Heart left ventricle (tissue), 16 donors: ENCODE data around the gene KIAA1217. TPM values are rescaled to one million over a fixed set of nuclear protein-coding genes. Genes with fewer than 3 reads are reported as not detected.

Experiments
- ATAC-seq, 4 donors: fragments of 200-7000 bp; cut with Tn5 transposase; one replicate each; pipeline ENCODE4 v1.9.1; 2020 to 2022; ENCODE audit warnings: moderate library complexity in 4 of 4, mild to moderate bottlenecking in 3 of 4, moderate number of reproducible peaks in 1 of 4
- DNase-seq, 5 donors: peaks; one replicate each; pipeline ENCODE4 v3.0.0-alpha.2; 2020
- H3K27ac ChIP-seq, 12 donors: fragments of 200-600 bp; sonication (generic) in 4 of 12; one replicate each; pipeline versions ENCODE4 v1.5.0 to v1.8.0; 2016 to 2022; ENCODE audit warnings: mild to moderate bottlenecking in 2 of 12
- H3K27me3 ChIP-seq, 9 donors: fragments of 200-600 bp; sonication (generic) in 2 of 9; one replicate each; pipeline versions ENCODE4 v1.5.1 to v1.8.0; 2016 to 2022; ENCODE audit warnings: mild to moderate bottlenecking in 3 of 9
- H3K36me3 ChIP-seq, 9 donors: fragments of 200-600 bp; sonication (generic) in 2 of 9; one replicate each; pipeline versions ENCODE4 v1.5.0 to v1.8.0; 2018 to 2022; ENCODE audit warnings: mild to moderate bottlenecking in 2 of 9
- H3K4me1 ChIP-seq, 12 donors: fragments of 200-600 bp; sonication (generic) in 4 of 12; one replicate each; pipeline versions ENCODE4 v1.5.0 to v1.8.0; 2016 to 2022; ENCODE audit warnings: mild to moderate bottlenecking in 3 of 12
- H3K4me3 ChIP-seq, 12 donors: fragments of 200-600 bp; sonication (generic) in 4 of 12; one replicate each; pipeline versions ENCODE4 v1.5.0 to v1.8.0; 2017 to 2022; ENCODE audit warnings: mild to moderate bottlenecking in 9 of 12, moderate library complexity in 4 of 12
- H3K9me3 ChIP-seq, 12 donors: fragments of 200-600 bp; sonication (generic) in 4 of 12; one replicate each; pipeline versions ENCODE4 v1.5.0 to v1.8.0; 2016 to 2022; ENCODE audit warnings: mild to moderate bottlenecking in 1 of 12
- CTCF ChIP-seq, 12 donors: fragments of 200-600 bp; sonication (generic) in 4 of 12; IDR thresholded peaks; one replicate each; pipeline versions ENCODE4 v1.5.0 to v1.8.0; 2018 to 2022; ENCODE audit warnings: antibody characterized with exemption in 12 of 12, mild to moderate bottlenecking in 5 of 12
- POLR2A ChIP-seq, 2 donors: fragments of 450-650 bp; IDR thresholded peaks; one replicate each; pipeline ENCODE4 v1.6.1; 2017; ENCODE audit warnings: antibody characterized with exemption in 2 of 2, mild to moderate bottlenecking in 2 of 2, moderate library complexity in 2 of 2
- WGBS, 4 donors: extraction: QIAGEN DNeasy Blood & Tissue Kit in 2 of 4; methylation state at CpG; one replicate each; pipeline versions ENCODE4 v1.1.5 to v1.1.7; 2013 to 2018; 5-methylcytosine and 5-hydroxymethylcytosine counted together
- intact Hi-C, 10 donors: fragments of 100-400 bp; cut with DNase I; formaldehyde crosslinking; loops; one replicate each; pipeline versions ENCODE4 v1.11.1 to v1.14.2; 2022
- polyA plus RNA-seq, 2 donors: library from polyadenylated mRNA; stranded (reverse); fragments of 200-250 nt; gene quantifications; one replicate each; pipeline ENCODE4 v1.2.3, GENCODE V29; 2013
- total RNA-seq, 9 donors: library from RNA; depleted of rRNA in 2 of 9; stranded (reverse); fragments of >200 nt in 2 of 9; fragmentation: NEBNext Ultra II Directional in 3 of 9; extraction: Animal tissue kit (Norgen Biotek cat#: 25700) in 3 of 9; gene quantifications; one replicate each; pipeline versions ENCODE4 v1.1.0 to v1.2.4, GENCODE V29; 2016 to 2023
- donor health status: ischemic (EF 13 %, LVEDD 7.1; RV severe dilation, severe dysfunction).
- donor health status: healthy with polysubstance abuse.
- donor health status: DM: no; HTN: yes; CAD: no.
- donor health status: DM: no; HTN: no; CAD: no.
- donor health status: ischemic (EF 25% LVEDD 6.9; RV normal size, moderate dysfunction).
- donor health status: ischemic (EF 25% LVEDD 5.7; RV mildly dilated, moderate dysfunction).
- donor health status: healthy.
- donor health status: DM: yes; HTN: yes; CAD: no.
- donor health status: ischemic (EF 35%, LVEDD 5.7; RV mildly dilated, moderate dysfunction).
- donor health status: nonischemic (EF 11% LVEDD 7.7; RV severe dilation, severe dysfunction).
- donor health status: DM: yes; HTN: yes; CAD: no.
- donor health status: PGD.
- donor health status: ischemic (EF 29% LVEDD 5.4; RV normal size, mild dysfunction).
- donor health status: nonischemic (EF 23%, LVEDD 6.1; RV moderate dilation, normal function).

KIAA1217 gene
- total and polyA plus RNA-seq, 11 donors, result 12.7 to 66.7 (median 33.5) TPM

GRCh38 chr10:24449769-24450310 is 240.9 kb downstream of the KIAA1217 start:
- peaks cover 6 to 58% (median 27%) of the 10 kb centered on the region in 12 donors for H3K4me1 ChIP-seq
- TF ChIP-seq POLR2A (IDR thresholded peaks at IDR 0.05) (no peak), CTCF (IDR thresholded peaks at IDR 0.05) (no peak)
- no peaks in the 10 kb centered on the region for H3K9me3 ChIP-seq
- DNase-seq, result no peak
- peak overlapping the region in 11 of 12 donors; percentile 10 to 58 (median 43) for H3K4me3 ChIP-seq
- H3K36me3 ChIP-seq, result no peaks in the 10 kb centered on the region
- H3K27me3 ChIP-seq, result no peaks in the 10 kb centered on the region
- intact Hi-C loops, result loop anchor here in 2 of 10 donors (5.0 kb wide), 2 partner anchors 47 to 52 kb away; no protein-coding TSS in a partner anchor
- WGBS, 4 donors, result 5 to 15% (median 9%) methylated on average over 3 of the region's 3 CpGs
- ATAC-seq, result no peak
- H3K27ac ChIP-seq, result peak overlapping the region in 11 of 12 donors; percentile 21 to 74 (median 62)

- intact Hi-C loops, result loop anchor here in 1 of 10 donors (5.0 kb wide), 1 partner anchor 51 kb away; no protein-coding TSS in a partner anchor
- Histone ChIP-seq H3K4me3 (peak overlapping the region in 8 of 12 donors; percentile 10 to 58 (median 44)), H3K4me1 (peaks cover 6 to 74% (median 32%) of the 10 kb centered on the region in 12 donors), H3K27ac (peak overlapping the region in 10 of 12 donors; percentile 15 to 74 (median 46)), H3K36me3 (no peaks in the 10 kb centered on the region), H3K27me3 (no peaks in the 10 kb centered on the region), H3K9me3 (no peaks in the 10 kb centered on the region)
- DNase-seq (no peak), ATAC-seq (peak in 3 of 4 donors; percentile 29 to 38 (median 32))
- 67 to 75% (median 71%) methylated on average over 4 of the region's 4 CpGs for WGBS, 4 donors
- TF ChIP-seq CTCF (IDR thresholded peaks at IDR 0.05) (no peak), POLR2A (IDR thresholded peaks at IDR 0.05) (no peak)
These were observed 242.4 kb downstream of the KIAA1217 start for GRCh38 chr10:24451325-24451820.

- Histone ChIP-seq H3K4me1 (peaks cover 6 to 79% (median 35%) of the 10 kb centered on the region in 12 donors), H3K4me3 (no peak overlapping the region), H3K27me3 (no peaks in the 10 kb centered on the region), H3K27ac (peak overlapping the region in 1 of 12 donors; percentile 66), H3K36me3 (no peaks in the 10 kb centered on the region), H3K9me3 (no peaks in the 10 kb centered on the region)
- DNase-seq (no peak), ATAC-seq (no peak)
- TF ChIP-seq CTCF (IDR thresholded peaks at IDR 0.05), result no peak
- no peak for TF ChIP-seq POLR2A (IDR thresholded peaks at IDR 0.05)
- intact Hi-C loops, result loop anchor here in 1 of 10 donors (5.0 kb wide), 1 partner anchor 50 kb away; no protein-coding TSS in a partner anchor
- 92 to 95% (median 94%) methylated on average over 8 of the region's 8 CpGs for WGBS, 4 donors
These were observed 243.1 kb downstream of the KIAA1217 start for GRCh38 chr10:24452030-24452429.

GRCh38 chr10:24453404-24453830 is 244.5 kb downstream of the KIAA1217 start:
- H3K27me3 ChIP-seq, result no peaks in the 10 kb centered on the region
- H3K36me3 ChIP-seq, result no peaks in the 10 kb centered on the region
- intact Hi-C loops, result loop anchor here in 1 of 10 donors (5.0 kb wide), 1 partner anchor 49 kb away; no protein-coding TSS in a partner anchor
- peaks cover 4 to 82% (median 34%) of the 10 kb centered on the region in 12 donors for H3K4me1 ChIP-seq
- ATAC-seq (no peak), DNase-seq (no peak)
- TF ChIP-seq POLR2A (IDR thresholded peaks at IDR 0.05) (no peak), CTCF (IDR thresholded peaks at IDR 0.05) (no peak)
- no peak overlapping the region for H3K4me3 ChIP-seq
- no peaks in the 10 kb centered on the region for H3K9me3 ChIP-seq
- H3K27ac ChIP-seq, result peak overlapping the region in 3 of 12 donors; percentile 18 to 53 (median 30)
